ENCODE data around the gene CEACAM18. TPM values are rescaled to one million over a fixed set of nuclear protein-coding genes. Genes with fewer than 3 reads are reported as not detected.
A peak's percentile ranks its signal among the peaks of the same experiment; 100 is the strongest.
"Not testable (repeated sequence)": the region's sequence is repeated elsewhere in the genome, so short reads cannot be mapped to it uniquely, and the experiment has no call there.

Gene CEACAM18
- total RNA-seq, 4 donors from 2014 or later: not detected

DNA sequence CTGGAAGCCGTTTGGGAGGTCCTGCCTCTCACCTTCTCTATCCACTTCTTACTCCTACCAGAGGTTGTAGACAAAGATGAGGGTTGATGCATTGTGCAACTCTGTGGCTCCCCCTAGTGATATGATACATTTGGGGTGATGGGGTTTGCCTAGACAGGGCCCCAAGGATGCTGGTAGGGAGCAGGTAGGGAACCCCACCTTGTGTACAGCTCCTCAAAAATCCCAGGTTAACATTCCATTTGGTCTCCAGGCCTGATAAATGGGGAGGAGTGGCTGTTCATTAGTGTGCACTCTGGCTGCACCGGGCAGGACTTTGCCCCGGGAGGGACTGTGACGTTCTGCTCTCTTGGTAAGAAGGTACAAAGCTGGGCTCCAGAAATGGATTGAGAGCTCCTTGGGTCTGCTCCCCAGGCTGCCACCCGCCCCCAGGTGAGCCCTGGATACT, 39.3 kb upstream of the CEACAM18 start:
- H3K27me3 ChIP-seq: peaks cover 88% of the 10 kb centered on the region
- no peak overlapping the region for H3K27ac ChIP-seq
- H3K4me1 ChIP-seq: no peaks in the 10 kb centered on the region
- 39 to 40% methylated on average over 2 to 4 of the region's 5 CpGs for WGBS, 2 donors (ENCODE audit: low coverage in 1 of 2)
- TF ChIP-seq EP300 (IDR thresholded peaks at IDR 0.05): no peak
- TF ChIP-seq, protein P1, sequence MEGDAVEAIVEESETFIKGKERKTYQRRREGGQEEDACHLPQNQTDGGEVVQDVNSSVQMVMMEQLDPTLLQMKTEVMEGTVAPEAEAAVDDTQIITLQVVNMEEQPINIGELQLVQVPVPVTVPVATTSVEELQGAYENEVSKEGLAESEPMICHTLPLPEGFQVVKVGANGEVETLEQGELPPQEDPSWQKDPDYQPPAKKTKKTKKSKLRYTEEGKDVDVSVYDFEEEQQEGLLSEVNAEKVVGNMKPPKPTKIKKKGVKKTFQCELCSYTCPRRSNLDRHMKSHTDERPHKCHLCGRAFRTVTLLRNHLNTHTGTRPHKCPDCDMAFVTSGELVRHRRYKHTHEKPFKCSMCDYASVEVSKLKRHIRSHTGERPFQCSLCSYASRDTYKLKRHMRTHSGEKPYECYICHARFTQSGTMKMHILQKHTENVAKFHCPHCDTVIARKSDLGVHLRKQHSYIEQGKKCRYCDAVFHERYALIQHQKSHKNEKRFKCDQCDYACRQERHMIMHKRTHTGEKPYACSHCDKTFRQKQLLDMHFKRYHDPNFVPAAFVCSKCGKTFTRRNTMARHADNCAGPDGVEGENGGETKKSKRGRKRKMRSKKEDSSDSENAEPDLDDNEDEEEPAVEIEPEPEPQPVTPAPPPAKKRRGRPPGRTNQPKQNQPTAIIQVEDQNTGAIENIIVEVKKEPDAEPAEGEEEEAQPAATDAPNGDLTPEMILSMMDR (IDR thresholded peaks at IDR 0.05): peak in 3 of 4 experiments; percentile 29 to 42 (median 36)
- no peak for ATAC-seq
- H3K36me3 ChIP-seq: no peaks in the 10 kb centered on the region
- no peaks in the 10 kb centered on the region for H3K9me3 ChIP-seq
- H3K4me3 ChIP-seq: no peak overlapping the region

DNA sequence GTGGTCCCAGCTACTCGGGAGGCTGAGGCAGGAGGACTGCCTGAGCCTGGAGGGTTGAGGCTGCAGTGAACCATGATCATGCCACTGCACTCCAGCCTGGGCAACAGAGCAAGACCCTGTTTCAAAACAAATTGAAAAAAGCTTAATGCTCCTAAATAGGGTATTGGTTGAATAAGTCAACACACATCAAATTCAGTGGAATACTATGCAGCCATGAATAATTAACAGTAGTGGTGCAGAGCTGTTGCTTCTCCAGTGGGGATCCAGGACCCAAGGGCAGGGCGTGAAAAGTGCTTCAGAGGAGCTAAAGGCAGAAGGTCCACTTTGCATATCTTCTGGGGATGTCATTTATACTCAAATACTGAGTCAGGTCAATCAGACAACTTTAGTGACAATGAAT, 38.3 kb upstream of the CEACAM18 start:
- TF ChIP-seq POLR2A (IDR thresholded peaks at IDR 0.05) (no peak), EP300 (IDR thresholded peaks at IDR 0.05) (no peak), POLR2AphosphoS5 (IDR thresholded peaks at IDR 0.05) (no peak)
- TF ChIP-seq, protein P1 (IDR thresholded peaks at IDR 0.05): no peak
- ATAC-seq: no peak
- H3K27ac ChIP-seq: no peak overlapping the region
- no peak overlapping the region for H3K4me3 ChIP-seq
- H3K36me3 ChIP-seq: no peaks in the 10 kb centered on the region
- H3K27me3 ChIP-seq: peaks cover 84% of the 10 kb centered on the region
- H3K4me1 ChIP-seq: no peaks in the 10 kb centered on the region
- 43 to 63% methylated on average over 1 to 2 of the region's 2 CpGs for WGBS, 2 donors (ENCODE audit: low coverage in 1 of 2)
- no peaks in the 10 kb centered on the region for H3K9me3 ChIP-seq

DNA sequence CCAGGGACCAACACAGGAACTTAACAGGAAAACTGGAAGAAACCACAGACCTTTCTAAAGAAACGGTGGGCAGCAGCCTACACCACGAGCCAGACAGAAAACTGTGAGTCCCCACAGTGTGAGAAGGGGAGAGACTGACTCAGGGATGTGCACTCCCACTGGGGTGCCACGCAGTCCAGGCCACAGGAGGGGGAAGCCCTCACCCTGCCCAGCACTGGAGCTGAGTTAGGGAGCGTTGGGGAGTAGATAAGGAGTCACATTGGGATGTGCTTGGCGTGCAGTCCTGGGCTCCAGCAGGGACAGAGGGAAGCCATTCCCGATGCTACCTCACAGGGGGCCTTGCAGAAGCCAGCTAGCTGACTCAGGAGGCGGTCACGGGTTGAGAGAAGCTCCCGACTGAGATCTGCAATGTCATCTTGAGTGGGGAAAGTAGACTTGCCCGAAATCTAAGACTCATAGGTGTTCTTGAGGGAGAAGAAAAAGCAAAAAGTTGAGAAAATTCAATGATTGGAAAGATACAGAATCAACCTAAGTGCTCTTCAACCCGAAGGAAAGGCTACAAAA, 37.4 kb upstream of the CEACAM18 start:
- no peaks in the 10 kb centered on the region for H3K4me1 ChIP-seq
- no peaks in the 10 kb centered on the region for H3K36me3 ChIP-seq
- H3K27me3 ChIP-seq: peaks cover 80% of the 10 kb centered on the region
- TF ChIP-seq POLR2AphosphoS5 (IDR thresholded peaks at IDR 0.05): no peak
- H3K9me3 ChIP-seq: no peaks in the 10 kb centered on the region
- ATAC-seq: no peak
- 45 to 67% methylated on average over 3 to 8 of the region's 11 CpGs for WGBS, 2 donors (ENCODE audit: low coverage in 1 of 2)
- no peak overlapping the region for H3K27ac ChIP-seq
- no peak overlapping the region for H3K4me3 ChIP-seq

DNA sequence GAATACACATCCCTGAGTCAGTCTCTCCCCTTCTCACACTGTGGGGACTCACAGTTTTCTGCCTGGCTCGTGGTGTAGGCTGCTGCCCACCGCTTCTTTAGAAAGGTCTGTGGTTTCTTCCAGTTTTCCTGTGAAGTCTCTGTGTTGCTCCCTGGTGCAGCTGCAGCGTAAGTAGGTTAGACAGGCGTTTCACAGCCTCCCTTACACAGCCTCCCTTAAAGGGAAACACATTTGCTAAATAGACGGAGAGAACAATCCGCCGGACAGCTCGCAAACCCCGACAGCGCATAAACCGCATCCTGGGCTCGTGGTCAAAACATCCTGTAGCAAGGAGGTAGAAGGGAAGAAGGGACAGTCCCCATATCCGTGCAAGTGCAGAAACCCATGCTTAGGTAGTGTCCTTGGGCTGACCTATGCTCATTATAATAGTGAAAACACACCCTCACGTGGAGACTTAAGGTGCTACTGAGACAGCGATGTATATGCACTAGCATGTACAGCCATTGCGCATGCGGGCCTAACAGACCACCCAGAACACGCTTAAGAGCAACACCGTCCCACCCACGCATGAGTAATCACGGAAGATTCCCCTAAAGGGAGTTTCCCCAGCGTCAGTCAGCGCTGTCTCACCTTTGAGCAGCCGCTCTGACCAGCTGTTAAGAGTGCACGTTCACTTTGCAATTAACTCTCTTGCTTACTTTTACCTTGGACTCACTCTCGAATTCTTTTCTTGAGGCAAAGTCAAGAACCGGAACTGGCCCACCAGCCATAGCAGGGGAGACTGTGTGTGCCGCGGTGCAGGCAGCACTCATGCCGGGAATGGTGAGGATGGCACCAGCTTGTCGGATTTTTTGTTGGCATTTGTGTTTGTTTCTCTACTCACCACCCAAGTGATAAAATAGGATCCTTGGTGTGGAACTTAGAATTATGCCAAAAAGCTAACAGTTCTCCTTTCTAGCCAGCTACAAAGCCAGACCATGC, 36.6 kb upstream of the CEACAM18 start:
- Histone ChIP-seq H3K27me3 (peaks cover 76% of the 10 kb centered on the region), H3K9me3 (no peaks in the 10 kb centered on the region), H3K4me3 (no peak overlapping the region), H3K27ac (no peak overlapping the region), H3K4me1 (no peaks in the 10 kb centered on the region), H3K36me3 (no peaks in the 10 kb centered on the region)
- ATAC-seq: no peak
- TF ChIP-seq EP300 (IDR thresholded peaks at IDR 0.05): no peak
- TF ChIP-seq POLR2A (IDR thresholded peaks at IDR 0.05): no peak
- TF ChIP-seq POLR2AphosphoS5 (IDR thresholded peaks at IDR 0.05): no peak
- TF ChIP-seq, protein P1 (IDR thresholded peaks at IDR 0.05): no peak
- WGBS, 2 donors (ENCODE audit: low coverage in 1 of 2): 33 to 58% methylated on average over 1 to 23 of the region's 31 CpGs

DNA sequence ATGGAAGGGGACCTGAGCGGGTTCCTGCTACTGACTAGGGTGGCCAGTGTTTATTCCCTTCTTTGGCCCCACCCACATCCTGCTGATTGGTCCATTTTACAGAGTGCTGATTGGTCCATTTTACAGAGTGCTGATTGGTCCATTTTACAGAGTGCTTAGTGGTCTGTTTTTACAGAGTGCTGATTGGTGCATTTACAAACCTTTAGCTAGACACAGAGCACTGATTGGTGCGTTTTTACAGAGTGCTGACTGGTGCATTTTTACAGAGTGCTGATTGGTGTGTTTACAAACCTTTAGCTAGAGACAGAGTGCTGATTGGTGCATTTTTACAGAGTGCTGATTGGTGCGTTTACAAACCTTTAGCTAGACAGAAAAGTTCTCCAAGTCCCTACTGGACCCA, 30.8 kb upstream of the CEACAM18 start:
- ATAC-seq, H3K27ac ChIP-seq, H3K9me3 ChIP-seq, H3K4me3 ChIP-seq, H3K4me1 ChIP-seq, H3K36me3 ChIP-seq: not testable (repeated sequence)
- 63 to 80% methylated on average over 1 to 3 of the region's 3 CpGs for WGBS, 2 donors (ENCODE audit: low coverage in 1 of 2)
- H3K27me3 ChIP-seq: peaks cover 66% of the 10 kb centered on the region

DNA sequence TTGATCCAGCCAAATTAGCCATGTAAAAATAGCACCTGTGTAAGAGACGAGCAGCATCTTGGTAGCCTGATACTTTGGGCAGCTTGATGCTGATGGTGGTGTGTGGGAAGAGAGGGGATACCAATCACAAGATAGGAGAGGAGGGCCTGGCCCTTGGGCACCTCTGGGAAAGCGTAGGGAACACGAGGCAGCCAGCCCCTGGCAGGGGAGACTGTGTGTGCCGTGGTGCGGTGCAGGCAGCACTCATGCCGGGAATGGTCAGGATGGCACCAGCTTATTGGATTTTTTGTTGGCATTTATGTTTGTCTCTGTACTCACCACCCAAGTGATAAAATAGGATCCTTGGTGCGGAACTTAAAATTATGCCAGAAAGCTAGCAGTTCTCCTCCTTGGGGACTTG, 30.3 kb upstream of the CEACAM18 start:
- H3K36me3 ChIP-seq: no peaks in the 10 kb centered on the region
- peaks cover 65% of the 10 kb centered on the region for H3K27me3 ChIP-seq
- H3K4me3 ChIP-seq: no peak overlapping the region
- no peaks in the 10 kb centered on the region for H3K4me1 ChIP-seq
- WGBS, 2 donors (ENCODE audit: low coverage in 1 of 2): 67 to 89% methylated on average over 1 to 5 of the region's 7 CpGs
- peaks cover 0 to 4% (median 0%) of the 10 kb centered on the region in 3 donors for H3K9me3 ChIP-seq
- TF ChIP-seq, protein P1 (IDR thresholded peaks at IDR 0.05): no peak
- TF ChIP-seq EP300 (IDR thresholded peaks at IDR 0.05): no peak
- no peak for TF ChIP-seq POLR2A (IDR thresholded peaks at IDR 0.05)
- no peak for TF ChIP-seq POLR2AphosphoS5 (IDR thresholded peaks at IDR 0.05)
- H3K27ac ChIP-seq: no peak overlapping the region
- ATAC-seq: no peak

Data from gastroesophageal sphincter (tissue), 4 donors.